HFF-Myc (cell line): ENCODE results near the gene SIVA1.

Source experiments
- DNase-seq: peaks from one replicate; pipeline ENCODE4 v3.0.0-alpha.2; 2011; ENCODE audit warnings: low read depth; ENCODE audit errors: extremely low read depth
- H3K4me3 ChIP-seq: replicated peaks from 2 replicates; pipeline ENCODE4 v1.5.1; 2011; ENCODE audit warnings: low read depth, mild to moderate bottlenecking, control low read depth, low read length
- TF ChIP-seq, protein P1 (sequence below): IDR thresholded peaks from 2 replicates; pipeline ENCODE4 v1.5.1; 2012; ENCODE audit warnings: mild to moderate bottlenecking, low read depth, low read length, control low read depth; ENCODE audit errors: missing control alignments

SIVA1 gene

DNA sequence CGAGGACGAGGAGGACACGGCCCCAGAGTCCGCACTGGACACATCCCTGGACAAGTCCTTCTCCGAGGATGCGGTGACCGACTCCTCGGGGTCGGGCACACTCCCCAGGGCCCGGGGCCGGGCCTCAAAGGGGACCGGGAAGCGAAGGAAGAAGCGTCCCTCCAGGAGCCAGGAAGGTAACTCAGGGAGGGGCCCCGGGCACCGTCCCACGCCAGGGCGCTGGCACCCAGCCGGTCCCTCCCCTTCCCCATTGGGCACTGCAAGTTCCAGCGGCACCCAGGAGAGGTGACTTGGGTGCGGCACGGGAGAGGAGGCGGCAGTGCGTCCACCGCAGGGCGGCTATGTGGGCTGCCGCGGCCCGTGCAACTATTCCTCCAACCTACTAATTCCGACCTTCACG is 38.3 kb upstream of the SIVA1 start:
- no peak for DNase-seq
- no peak overlapping the region for H3K4me3 ChIP-seq
- TF ChIP-seq, protein P1, sequence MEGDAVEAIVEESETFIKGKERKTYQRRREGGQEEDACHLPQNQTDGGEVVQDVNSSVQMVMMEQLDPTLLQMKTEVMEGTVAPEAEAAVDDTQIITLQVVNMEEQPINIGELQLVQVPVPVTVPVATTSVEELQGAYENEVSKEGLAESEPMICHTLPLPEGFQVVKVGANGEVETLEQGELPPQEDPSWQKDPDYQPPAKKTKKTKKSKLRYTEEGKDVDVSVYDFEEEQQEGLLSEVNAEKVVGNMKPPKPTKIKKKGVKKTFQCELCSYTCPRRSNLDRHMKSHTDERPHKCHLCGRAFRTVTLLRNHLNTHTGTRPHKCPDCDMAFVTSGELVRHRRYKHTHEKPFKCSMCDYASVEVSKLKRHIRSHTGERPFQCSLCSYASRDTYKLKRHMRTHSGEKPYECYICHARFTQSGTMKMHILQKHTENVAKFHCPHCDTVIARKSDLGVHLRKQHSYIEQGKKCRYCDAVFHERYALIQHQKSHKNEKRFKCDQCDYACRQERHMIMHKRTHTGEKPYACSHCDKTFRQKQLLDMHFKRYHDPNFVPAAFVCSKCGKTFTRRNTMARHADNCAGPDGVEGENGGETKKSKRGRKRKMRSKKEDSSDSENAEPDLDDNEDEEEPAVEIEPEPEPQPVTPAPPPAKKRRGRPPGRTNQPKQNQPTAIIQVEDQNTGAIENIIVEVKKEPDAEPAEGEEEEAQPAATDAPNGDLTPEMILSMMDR: no peak

DNA sequence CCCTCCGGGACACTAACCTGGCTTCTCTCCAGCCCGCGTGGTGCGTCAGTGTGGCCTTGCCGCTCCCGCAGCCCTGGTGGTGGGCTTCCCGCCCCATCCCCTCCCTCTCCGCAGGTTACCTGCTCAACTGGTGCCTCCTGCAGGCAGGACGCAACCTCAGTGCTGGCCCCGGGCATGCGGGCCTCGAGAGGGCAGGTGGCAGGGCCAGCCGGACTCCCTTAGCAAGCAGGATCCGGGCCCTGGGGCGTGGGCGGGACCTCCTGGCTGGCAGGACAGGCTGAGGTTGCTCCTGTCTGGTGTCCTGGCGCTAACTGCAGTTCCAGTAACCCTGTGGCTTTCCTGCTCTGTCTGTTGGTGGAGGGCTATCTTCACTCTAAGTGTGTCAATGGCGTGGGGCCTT is 37.5 kb upstream of the SIVA1 start:
- no peak for DNase-seq
- TF ChIP-seq, protein P1: no peak
- no peak overlapping the region for H3K4me3 ChIP-seq

DNA sequence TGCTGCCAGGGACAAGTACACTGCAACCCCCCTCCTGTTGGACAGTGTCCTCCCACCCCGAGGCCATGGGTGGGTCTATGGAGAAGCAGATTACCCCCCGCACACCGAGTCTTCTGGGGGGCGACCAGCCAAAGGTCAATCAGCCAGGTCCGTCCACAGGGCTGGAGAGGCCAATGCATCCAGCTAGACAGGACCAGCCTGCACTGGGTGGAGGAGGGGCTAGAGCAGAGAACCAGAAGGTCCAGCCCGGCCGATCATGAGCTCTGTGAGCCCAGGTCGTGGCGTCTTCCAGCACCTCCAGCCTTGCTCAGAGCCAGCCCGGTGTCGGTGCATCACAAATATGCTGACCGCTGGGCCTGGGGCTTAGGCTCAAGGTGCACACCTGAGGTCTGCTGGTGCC is 37.1 kb upstream of the SIVA1 start:
- TF ChIP-seq, protein P1: no peak
- no peak for DNase-seq
- H3K4me3 ChIP-seq: no peak overlapping the region

DNA sequence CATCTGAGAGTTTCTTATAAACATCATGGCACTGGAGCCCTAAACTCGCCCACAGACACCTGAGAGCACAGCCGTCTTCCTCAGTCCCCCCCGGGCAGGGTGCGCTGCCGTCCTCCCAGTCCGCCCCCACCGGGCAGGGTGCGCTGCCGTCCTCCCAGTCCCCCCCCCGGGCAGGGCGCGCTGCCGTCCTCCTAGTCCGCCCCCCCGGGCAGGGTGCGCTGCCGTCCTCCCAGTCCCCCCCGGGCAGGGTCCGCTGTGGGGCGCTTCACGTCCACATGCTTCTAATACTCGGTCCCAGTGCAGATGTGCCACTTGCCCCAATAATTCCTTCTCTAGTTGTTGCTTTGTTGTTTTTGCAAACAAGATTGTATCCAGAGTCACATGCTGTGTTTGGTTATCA is 35.8 kb upstream of the SIVA1 start:
- no peak for DNase-seq
- no peak overlapping the region for H3K4me3 ChIP-seq
- TF ChIP-seq, protein P1: no peak

DNA sequence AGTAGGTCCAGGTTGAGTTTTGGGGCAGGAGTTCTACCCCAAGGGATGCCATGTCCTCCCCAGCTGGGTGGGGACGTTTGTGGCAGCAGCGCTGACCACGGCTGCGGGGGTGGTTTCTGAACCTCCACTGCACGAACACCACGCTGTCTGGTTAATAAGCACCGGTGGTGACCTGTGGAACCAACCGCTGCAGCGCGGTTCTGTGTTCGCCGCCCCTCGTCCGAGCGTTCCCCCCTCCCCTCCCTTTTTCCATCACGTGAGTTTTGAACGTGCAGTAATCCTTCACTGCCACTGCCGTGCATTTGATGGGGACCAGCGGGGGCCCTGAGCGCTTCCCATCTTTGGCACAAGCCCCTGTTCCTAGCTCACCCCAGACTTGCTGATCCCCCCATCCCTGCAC is 35.3 kb upstream of the SIVA1 start:
- TF ChIP-seq, protein P1: no peak
- no peak for DNase-seq
- no peak overlapping the region for H3K4me3 ChIP-seq

DNA sequence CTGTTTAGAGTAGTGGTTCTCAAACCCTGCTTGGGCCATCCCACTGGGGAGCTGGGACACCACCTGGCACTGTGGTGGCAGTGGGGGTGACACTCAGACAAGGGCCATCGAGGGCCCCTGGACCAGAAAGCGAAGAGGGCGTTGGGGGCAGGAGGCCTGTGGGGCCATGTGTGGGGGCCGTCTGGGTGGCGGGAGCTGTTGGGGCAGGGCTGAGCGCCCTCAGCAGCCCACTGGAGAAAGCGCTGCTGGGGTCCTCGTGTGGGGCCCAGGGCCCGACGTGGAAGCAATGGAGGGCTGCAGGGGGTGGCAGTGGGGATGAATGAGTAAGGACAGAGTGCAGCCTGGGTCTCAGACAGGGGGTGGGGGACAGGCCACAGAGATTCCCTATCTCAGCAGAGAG is 34.8 kb upstream of the SIVA1 start:
- no peak overlapping the region for H3K4me3 ChIP-seq
- TF ChIP-seq, protein P1: no peak
- DNase-seq: no peak

DNA sequence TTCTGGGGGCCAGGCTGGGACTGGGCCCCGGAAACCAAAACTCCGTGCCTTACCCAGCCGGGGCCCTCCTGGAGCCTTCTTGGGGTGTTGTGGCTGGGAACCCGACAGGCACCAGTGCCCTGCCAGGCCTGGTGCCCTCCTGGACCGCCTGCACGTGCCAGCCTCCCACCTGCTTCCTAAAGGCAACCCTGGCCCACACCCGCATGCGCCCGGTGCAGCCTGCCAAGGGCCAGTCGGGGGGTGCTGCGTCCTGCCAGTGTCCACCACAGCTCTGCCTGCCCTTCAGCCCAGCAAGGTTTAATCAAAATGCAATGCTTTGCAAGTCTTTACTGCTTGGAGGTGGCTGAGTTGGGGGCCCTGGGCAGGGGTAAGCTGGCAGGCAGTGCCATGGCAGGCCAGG is 34.1 kb upstream of the SIVA1 start:
- no peak overlapping the region for H3K4me3 ChIP-seq
- TF ChIP-seq, protein P1: no peak
- DNase-seq: no peak
